Sigmoid colon (tissue), 7 donors: ENCODE measurements around the gene CAPSL. TPM values are rescaled to one million over a fixed set of nuclear protein-coding genes. Genes with fewer than 3 reads are reported as not detected.

ENCODE experiments used
- DNase-seq: peaks from one replicate; pipeline ENCODE4 v3.0.0-alpha.2; 2019
- H3K27ac ChIP-seq, 4 donors: fragments of 200-600 bp; sonication (generic); one replicate each; pipeline ENCODE4 v1.5.1; 2016 to 2019; ENCODE audit warnings: mild to moderate bottlenecking in 1 of 4
- H3K27me3 ChIP-seq, 3 donors: fragments of 200-600 bp; sonication (generic); one replicate each; pipeline ENCODE4 v1.5.1; 2019; ENCODE audit warnings: mild to moderate bottlenecking in 1 of 3
- H3K36me3 ChIP-seq, 4 donors: fragments of 200-600 bp; sonication (generic); one replicate each; pipeline ENCODE4 v1.5.1; 2016 to 2019
- H3K4me1 ChIP-seq, 4 donors: fragments of 200-600 bp; sonication (generic); one replicate each; pipeline ENCODE4 v1.5.1; 2017 to 2019
- H3K4me3 ChIP-seq, 4 donors: fragments of 200-600 bp; sonication (generic); one replicate each; pipeline ENCODE4 v1.5.1; 2017 to 2019; ENCODE audit warnings: mild to moderate bottlenecking in 2 of 4, moderate library complexity in 1 of 4
- H3K9me3 ChIP-seq, 4 donors: fragments of 200-600 bp in 3 of 4; sonication (generic) in 3 of 4; one replicate each; pipeline versions ENCODE4 v1.5.1 to v1.6.1; 2013 to 2019
- CTCF ChIP-seq, 4 experiments: fragments of 450-650 bp in 3 of 4; fragments of 200-600 bp in 1 of 4; IDR thresholded peaks; one replicate each; pipeline ENCODE4 v1.5.1; 2016 to 2019; ENCODE audit warnings: antibody characterized with exemption in 4 of 4, mild to moderate bottlenecking in 3 of 4, moderate library complexity in 2 of 4
- EP300 ChIP-seq, 4 donors: sonication (generic); formaldehyde crosslinking; IDR thresholded peaks; one replicate each; pipeline ENCODE4 v1.6.1; 2017; ENCODE audit warnings: antibody characterized with exemption in 4 of 4
- POLR2A ChIP-seq, 2 donors: fragments of 450-650 bp; IDR thresholded peaks; one replicate each; pipeline ENCODE4 v1.6.1; 2016; ENCODE audit warnings: antibody characterized with exemption in 2 of 2, mild to moderate bottlenecking in 2 of 2, moderate library complexity in 2 of 2
- POLR2AphosphoS5 ChIP-seq, 4 donors: sonication (generic); formaldehyde crosslinking; IDR thresholded peaks; one replicate each; pipeline ENCODE4 v1.6.1; 2017; ENCODE audit warnings: antibody characterized with exemption in 4 of 4
- WGBS, 2 donors: extraction: QIAGEN DNeasy Blood & Tissue Kit; methylation state at CpG; one replicate each; pipeline ENCODE4 v1.1.7; 2013; 5-methylcytosine and 5-hydroxymethylcytosine counted together
- intact Hi-C: fragments of 100-400 bp; cut with DNase I; formaldehyde crosslinking; loops from one replicate; pipeline ENCODE4 v1.15.1; 2023
- polyA plus RNA-seq, 3 donors: library from polyadenylated mRNA; stranded (reverse); fragments of 200-250 nt; gene quantifications; one replicate each; pipeline ENCODE4 v1.2.3, GENCODE V29; 2013
- total RNA-seq, 4 donors: library from RNA; depleted of rRNA; stranded (reverse); fragments of >200 nt; gene quantifications; one replicate each; pipeline ENCODE4 v1.1.0, GENCODE V29; 2016
- donor health status: healthy with polysubstance abuse.
- donor health status: Bipolar disorder and iron deficiency.
- donor health status: healthy.

Gene CAPSL
- total and polyA plus RNA-seq, 7 donors: not detected

GRCh38 chr5:35971878-35972210, 33.4 kb upstream of the CAPSL start:
- Histone ChIP-seq H3K4me1 (no peaks in the 10 kb centered on the region), H3K27me3 (no peaks in the 10 kb centered on the region), H3K27ac (no peak overlapping the region), H3K4me3 (no peak overlapping the region), H3K36me3 (no peaks in the 10 kb centered on the region), H3K9me3 (no peaks in the 10 kb centered on the region)
- intact Hi-C loops: no loop called here
- WGBS, 2 donors: 62 to 79% methylated on average over 5 of the region's 5 CpGs
- no peak for DNase-seq
- TF ChIP-seq POLR2A (IDR thresholded peaks at IDR 0.05) (no peak), EP300 (IDR thresholded peaks at IDR 0.05) (no peak), CTCF (IDR thresholded peaks at IDR 0.05) (no peak), POLR2AphosphoS5 (IDR thresholded peaks at IDR 0.05) (no peak)

- Histone ChIP-seq H3K9me3 (no peaks in the 10 kb centered on the region), H3K4me3 (no peak overlapping the region), H3K36me3 (no peaks in the 10 kb centered on the region), H3K4me1 (no peaks in the 10 kb centered on the region), H3K27me3 (no peaks in the 10 kb centered on the region), H3K27ac (no peak overlapping the region)
- intact Hi-C loops: no loop called here
- DNase-seq: no peak
- WGBS, 2 donors: 75 to 89% methylated on average over 4 of the region's 4 CpGs
- no peak for TF ChIP-seq POLR2A (IDR thresholded peaks at IDR 0.05)
- TF ChIP-seq EP300 (IDR thresholded peaks at IDR 0.05): no peak
- no peak for TF ChIP-seq POLR2AphosphoS5 (IDR thresholded peaks at IDR 0.05)
- TF ChIP-seq CTCF (IDR thresholded peaks at IDR 0.05): no peak
Measured at GRCh38 chr5:35971186-35971877, 32.9 kb upstream of the CAPSL start.

DNA sequence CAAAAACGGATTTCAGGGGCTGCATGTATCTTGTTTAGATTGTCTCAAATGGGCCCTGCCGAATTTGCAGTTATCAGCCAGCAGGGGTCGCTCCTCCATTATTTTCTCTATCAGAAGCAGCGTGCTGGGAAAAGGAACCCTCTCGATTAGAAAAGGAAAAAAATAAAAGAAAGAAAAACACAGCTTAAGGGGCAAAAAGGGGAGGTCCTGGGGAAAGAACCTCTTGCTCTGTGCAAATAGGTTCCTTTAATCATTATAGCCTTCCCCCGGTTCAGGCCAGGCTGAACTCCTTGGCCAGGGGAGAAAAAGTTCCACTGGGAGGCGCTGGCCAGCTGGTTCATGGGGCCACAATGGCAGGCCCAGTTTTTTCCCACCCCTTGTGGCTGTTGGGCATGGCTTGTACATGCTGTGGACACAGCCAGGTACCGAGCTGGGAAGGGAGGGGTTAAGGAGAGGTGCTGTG, 25.0 kb upstream of the CAPSL start:
- no peak for TF ChIP-seq POLR2AphosphoS5 (IDR thresholded peaks at IDR 0.05)
- TF ChIP-seq EP300 (IDR thresholded peaks at IDR 0.05): no peak
- TF ChIP-seq CTCF (IDR thresholded peaks at IDR 0.05): no peak
- no peak for TF ChIP-seq POLR2A (IDR thresholded peaks at IDR 0.05)
- Histone ChIP-seq H3K27me3 (no peaks in the 10 kb centered on the region), H3K4me1 (no peaks in the 10 kb centered on the region), H3K36me3 (no peaks in the 10 kb centered on the region), H3K27ac (no peak overlapping the region), H3K4me3 (no peak overlapping the region), H3K9me3 (peaks cover 0 to 9% (median 3%) of the 10 kb centered on the region in 4 donors)
- intact Hi-C loops: no loop called here
- no peak for DNase-seq
- 41 to 51% methylated on average over 8 of the region's 8 CpGs for WGBS, 2 donors

DNA sequence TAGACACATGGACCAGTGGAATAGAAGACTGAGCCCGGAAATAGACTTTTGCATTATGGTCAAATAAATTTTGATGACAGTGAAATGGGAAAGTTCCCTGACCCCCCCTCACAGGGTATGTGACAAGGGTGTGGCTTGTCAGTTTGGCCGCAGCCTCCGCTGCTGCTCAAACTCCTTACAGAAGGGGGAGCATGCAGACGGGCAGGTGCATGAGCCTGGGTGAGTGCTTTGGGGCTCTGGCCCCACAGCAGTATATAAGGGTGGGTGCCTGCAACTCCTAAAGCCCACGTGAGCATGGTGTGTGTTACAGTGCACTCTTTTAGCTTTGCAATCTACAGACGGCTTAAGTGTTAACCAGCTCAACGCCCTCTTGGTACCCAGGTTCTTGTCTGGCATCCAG, 21.9 kb upstream of the CAPSL start:
- TF ChIP-seq POLR2A (IDR thresholded peaks at IDR 0.05) (no peak), EP300 (IDR thresholded peaks at IDR 0.05) (no peak), POLR2AphosphoS5 (IDR thresholded peaks at IDR 0.05) (no peak), CTCF (IDR thresholded peaks at IDR 0.05) (no peak)
- no peak for DNase-seq
- H3K27ac ChIP-seq: no peak overlapping the region
- WGBS, 2 donors: 34 to 75% methylated on average over 7 of the region's 7 CpGs
- no peaks in the 10 kb centered on the region for H3K27me3 ChIP-seq
- H3K4me3 ChIP-seq: no peak overlapping the region
- no peaks in the 10 kb centered on the region for H3K36me3 ChIP-seq
- intact Hi-C loops: no loop called here
- H3K4me1 ChIP-seq: no peaks in the 10 kb centered on the region
- peaks cover 0 to 9% (median 3%) of the 10 kb centered on the region in 4 donors for H3K9me3 ChIP-seq

GRCh38 chr5:35956429-35956828, 18.0 kb upstream of the CAPSL start:
- no peaks in the 10 kb centered on the region for H3K9me3 ChIP-seq
- intact Hi-C loops: no loop called here
- TF ChIP-seq EP300 (IDR thresholded peaks at IDR 0.05): no peak
- no peak for TF ChIP-seq POLR2AphosphoS5 (IDR thresholded peaks at IDR 0.05)
- no peak for TF ChIP-seq POLR2A (IDR thresholded peaks at IDR 0.05)
- no peak for TF ChIP-seq CTCF (IDR thresholded peaks at IDR 0.05)
- no peak for DNase-seq
- no peaks in the 10 kb centered on the region for H3K36me3 ChIP-seq
- H3K27me3 ChIP-seq: no peaks in the 10 kb centered on the region
- 83 to 96% methylated on average over 1 of the region's 1 CpG for WGBS, 2 donors
- no peak overlapping the region for H3K4me3 ChIP-seq
- H3K4me1 ChIP-seq: no peaks in the 10 kb centered on the region
- no peak overlapping the region for H3K27ac ChIP-seq
